ENCODE results near the gene GAS2L3. TPM values are rescaled to one million over a fixed set of nuclear protein-coding genes. Genes with fewer than 3 reads are reported as not detected.

Gene GAS2L3
- total RNA-seq, 1 experiment from 2014 or later = 11.7 TPM

- DNase-seq = no peak
- Histone ChIP-seq H4K5ac (ENCODE audit: insufficient read length, low read depth, low read length) (no peak overlapping the region), H2BK120ac (ENCODE audit: low read depth, low read length, poor library complexity, severe bottlenecking) (no peak overlapping the region), H2AFZ (ENCODE audit: low read length) (no peak overlapping the region), H3K56ac (ENCODE audit: insufficient read length, low read depth, low read length) (no peak overlapping the region), H2AK5ac (ENCODE audit: insufficient read length, low read length) (no peak overlapping the region), H4K8ac (replicated peaks; ENCODE audit: insufficient read length, low read depth, low read length) (no peak overlapping the region), H3K23ac (ENCODE audit: insufficient read length, low read depth, low read length) (no peak overlapping the region), H4K20me1 (ENCODE audit: control insufficient read depth, insufficient read depth, insufficient read length) (no peaks in the 10 kb centered on the region), H3K4me1 (ENCODE audit: insufficient read depth, low read length) (no peaks in the 10 kb centered on the region), H3K79me1 (ENCODE audit: insufficient read depth, low read depth, low read length, poor library complexity, severe bottlenecking) (no peaks in the 10 kb centered on the region), H2BK12ac (ENCODE audit: insufficient read length, low read depth, low read length) (no peak overlapping the region), H2BK20ac (ENCODE audit: low read depth, low read length, poor library complexity, severe bottlenecking) (no peak overlapping the region), H3K4me2 (ENCODE audit: insufficient read depth, insufficient read length, low read length) (no peak overlapping the region), H3K4ac (ENCODE audit: low read depth, low read length) (no peak overlapping the region), H3K23me2 (ENCODE audit: insufficient read length, low read depth, low read length, poor library complexity, severe bottlenecking) (no peaks in the 10 kb centered on the region), H3K79me2 (ENCODE audit: insufficient read depth, low read length) (no peaks in the 10 kb centered on the region), H3K27ac (ENCODE audit: insufficient read length, low read depth, low read length) (no peak overlapping the region), H3K18ac (ENCODE audit: insufficient read length, low read depth, low read length) (no peak overlapping the region), H3K9me3 (ENCODE audit: control insufficient read depth, low read depth, low read length) (no peaks in the 10 kb centered on the region), H2BK5ac (ENCODE audit: insufficient read length, low read length) (no peak overlapping the region), H3K9ac (ENCODE audit: extremely low read depth, insufficient read length, low read length) (no peak overlapping the region), H3K27me3 (ENCODE audit: insufficient read depth, low read length) (no peaks in the 10 kb centered on the region), H3K14ac (ENCODE audit: insufficient read depth, low read length) (no peak overlapping the region), H3T11ph (ENCODE audit: low read length) (no peak overlapping the region), H2BK15ac (ENCODE audit: low read depth, low read length) (no peak overlapping the region), H4K91ac (ENCODE audit: insufficient read length, low read depth, low read length) (no peak overlapping the region)
- TF ChIP-seq CTCF (conservative IDR thresholded peaks at IDR 0.05) = no peak
- WGBS (ENCODE audit: extremely low coverage, insufficient read length, low lambda C conversion rate) = no CpG with 5 or more reads among the region's 5 CpGs
- Mint-ChIP-seq H3K4me3 (no peak overlapping the region), H3K27me3 (ENCODE audit: low read depth) (no peaks in the 10 kb centered on the region), H3K9me3 (peaks cover 8 to 9% of the 10 kb centered on the region in 2 experiments), H3K36me3 (ENCODE audit: insufficient read depth in 1 of 3, low read depth in 3 of 3) (peaks cover 6 to 7% (median 6%) of the 10 kb centered on the region in 3 experiments), H3K4me1 (no peaks in the 10 kb centered on the region), H3K27ac (no peak overlapping the region)
Measured at GRCh38 chr12:100593490-100593889, 20.0 kb downstream of the GAS2L3 start.

Measured in H9 (cell line).